Smooth muscle cell (in vitro differentiated cells): ENCODE measurements around the gene RBM26. TPM values are rescaled to one million over a fixed set of nuclear protein-coding genes. Genes with fewer than 3 reads are reported as not detected.

Experiments used
- DNase-seq: peaks from one replicate; lab custom pipeline; 2025; ENCODE audit not compliant: unreplicated experiment; lab: John Stamatoyannopoulos, UW
- H2AFZ ChIP-seq: fragments of 200-600 bp; sonication (generic); 2 replicates; pipeline ENCODE4 v1.6.0; 2016; ENCODE audit warnings: antibody characterized with exemption, low read depth, mild to moderate bottlenecking
- H3F3A ChIP-seq: fragments of 200-600 bp; sonication (generic); 2 replicates; pipeline ENCODE4 v1.6.0; 2017; ENCODE audit warnings: antibody characterized with exemption, low read depth
- H3K27ac ChIP-seq: fragments of 200-600 bp; sonication (generic); 2 replicates; pipeline ENCODE4 v1.5.1; 2016; ENCODE audit warnings: low read depth, mild to moderate bottlenecking
- H3K27me3 ChIP-seq: fragments of 200-600 bp; sonication (generic); 2 replicates; pipeline ENCODE4 v1.6.1; 2016; ENCODE audit warnings: low read depth, mild to moderate bottlenecking
- H3K36me3 ChIP-seq: fragments of 200-600 bp; sonication (generic); 2 replicates; pipeline ENCODE4 v1.5.1; 2016; ENCODE audit warnings: low read depth
- H3K4me1 ChIP-seq: fragments of 200-600 bp; sonication (generic); 2 replicates; pipeline ENCODE4 v1.5.1; 2016; ENCODE audit warnings: low read depth
- H3K4me2 ChIP-seq: fragments of 200-600 bp; sonication (generic); 2 replicates; pipeline ENCODE4 v1.6.0; 2016; ENCODE audit warnings: mild to moderate bottlenecking
- H3K4me3 ChIP-seq: fragments of 200-600 bp; sonication (generic); 2 replicates; pipeline ENCODE4 v1.5.1; 2016; ENCODE audit warnings: mild to moderate bottlenecking
- H3K79me2 ChIP-seq: fragments of 200-600 bp; sonication (generic); 2 replicates; pipeline ENCODE4 v1.6.0; 2016; ENCODE audit warnings: low read depth, mild to moderate bottlenecking
- H3K9ac ChIP-seq: fragments of 200-600 bp; sonication (generic); 2 replicates; pipeline ENCODE4 v1.6.0; 2016; ENCODE audit warnings: low read depth
- H3K9me3 ChIP-seq: fragments of 200-600 bp; sonication (generic); replicated peaks from 2 replicates; pipeline ENCODE4 v1.5.1; 2016; ENCODE audit warnings: low read depth
- H4K20me1 ChIP-seq: fragments of 200-600 bp; sonication (generic); 2 replicates; pipeline ENCODE4 v1.6.0; 2016; ENCODE audit warnings: low read depth
- CTCF ChIP-seq: fragments of 200-600 bp; sonication (generic); IDR thresholded peaks from 2 replicates; pipeline ENCODE4 v1.5.1; 2017; ENCODE audit warnings: borderline replicate concordance, mild to moderate bottlenecking, antibody characterized with exemption; ENCODE audit not compliant: insufficient read depth, poor library complexity, severe bottlenecking
- WGBS: methylation state at CpG from one replicate; pipeline ENCODE4 v1.1.7; 2016; ENCODE audit warnings: low lambda C conversion rate; 5-methylcytosine and 5-hydroxymethylcytosine counted together
- polyA plus RNA-seq: library from polyadenylated mRNA; unstranded; fragments of >200 nt; fragmentation: Nextera tagmentation; extraction: Ambion mirVana; gene quantifications from 2 replicates; pipeline ENCODE4 v1.2.1, GENCODE V29; 2016
- total RNA-seq: library from RNA; depleted of rRNA; stranded (reverse); fragments of >200 nt; gene quantifications from 2 replicates; pipeline ENCODE4 v1.2.3, GENCODE V29; 2014

Gene RBM26
- total and polyA plus RNA-seq, 2 experiments from 2014 or later = 11.8 to 49.4 TPM

GRCh38 chr13:79365981-79366380, 40.1 kb downstream of the RBM26 start:
- no peak overlapping the region for H2AFZ ChIP-seq
- H3K9me3 ChIP-seq = no peaks in the 10 kb centered on the region
- 91% methylated on average over 2 of the region's 2 CpGs for WGBS
- peaks cover 33% of the 10 kb centered on the region for H3K36me3 ChIP-seq
- H3K4me1 ChIP-seq = no peaks in the 10 kb centered on the region
- H4K20me1 ChIP-seq = peaks cover 15% of the 10 kb centered on the region
- H3K4me3 ChIP-seq = no peak overlapping the region
- no peak for TF ChIP-seq CTCF
- H3K27ac ChIP-seq = no peak overlapping the region
- H3K27me3 ChIP-seq = no peaks in the 10 kb centered on the region
- no peak overlapping the region for H3K4me2 ChIP-seq
- no peak overlapping the region for H3K9ac ChIP-seq
- no peak for DNase-seq
- H3K79me2 ChIP-seq = peaks cover 13% of the 10 kb centered on the region
- no peaks in the 10 kb centered on the region for H3F3A ChIP-seq

GRCh38 chr13:79361299-79361698, 44.8 kb downstream of the RBM26 start:
- Histone ChIP-seq H3K79me2 (peaks cover 8% of the 10 kb centered on the region), H3K9me3 (no peaks in the 10 kb centered on the region), H2AFZ (no peak overlapping the region), H3K27ac (no peak overlapping the region), H3K4me2 (no peak overlapping the region), H3K4me3 (no peak overlapping the region), H3K36me3 (peaks cover 25% of the 10 kb centered on the region), H4K20me1 (peaks cover 15% of the 10 kb centered on the region), H3F3A (no peaks in the 10 kb centered on the region), H3K27me3 (no peaks in the 10 kb centered on the region), H3K4me1 (no peaks in the 10 kb centered on the region), H3K9ac (no peak overlapping the region)
- WGBS = 68% methylated on average over 3 of the region's 3 CpGs
- TF ChIP-seq CTCF = no peak
- DNase-seq = no peak

- Histone ChIP-seq H3K27me3 (no peaks in the 10 kb centered on the region), H2AFZ (no peak overlapping the region), H3K4me3 (no peak overlapping the region), H3K4me1 (no peaks in the 10 kb centered on the region), H3K79me2 (peaks cover 8% of the 10 kb centered on the region), H3K9ac (no peak overlapping the region), H3K9me3 (no peaks in the 10 kb centered on the region), H3K36me3 (peaks cover 27% of the 10 kb centered on the region), H3K27ac (no peak overlapping the region), H3K4me2 (no peak overlapping the region), H3F3A (no peaks in the 10 kb centered on the region), H4K20me1 (peaks cover 15% of the 10 kb centered on the region)
- WGBS = 89% methylated on average over 1 of the region's 1 CpG
- no peak for TF ChIP-seq CTCF
- no peak for DNase-seq
Measured at GRCh38 chr13:79360095-79360494, 46.0 kb downstream of the RBM26 start.

- Histone ChIP-seq H3K4me3 (no peak overlapping the region), H3K9me3 (no peaks in the 10 kb centered on the region), H3K9ac (no peak overlapping the region), H3F3A (no peaks in the 10 kb centered on the region), H3K36me3 (peaks cover 29% of the 10 kb centered on the region), H3K79me2 (peaks cover 8% of the 10 kb centered on the region), H3K4me2 (no peak overlapping the region), H2AFZ (no peak overlapping the region), H3K27ac (no peak overlapping the region), H4K20me1 (peaks cover 10% of the 10 kb centered on the region), H3K4me1 (no peaks in the 10 kb centered on the region), H3K27me3 (no peaks in the 10 kb centered on the region)
- TF ChIP-seq CTCF = no peak
- DNase-seq = no peak
Measured at GRCh38 chr13:79359064-79359463, 47.0 kb downstream of the RBM26 start.
